Lower lobe of right lung (tissue), 2 donors: Measurements from ENCODE around the gene MYOM3. TPM values are rescaled to one million over a fixed set of nuclear protein-coding genes. Genes with fewer than 3 reads are reported as not detected.
"Not testable (repeated sequence)": the region's sequence is repeated elsewhere in the genome, so short reads cannot be mapped to it uniquely, and the experiment has no call there.

Experiments used
- ATAC-seq, 2 donors: fragments of 200-7000 bp; cut with Tn5 transposase; one replicate each; pipeline ENCODE4 v1.9.1; 2020 to 2022; ENCODE audit warnings: mild to moderate bottlenecking in 2 of 2, moderate library complexity in 2 of 2
- DNase-seq: peaks from one replicate; pipeline ENCODE4 v3.0.0-alpha.2; 2020
- H3K27ac ChIP-seq: fragments of 200-600 bp; one replicate; pipeline ENCODE4 v1.8.0; 2022
- H3K27me3 ChIP-seq: fragments of 200-600 bp; one replicate; pipeline ENCODE4 v1.8.0; 2022; ENCODE audit warnings: low read depth
- H3K36me3 ChIP-seq: fragments of 200-600 bp; one replicate; pipeline ENCODE4 v1.8.0; 2022; ENCODE audit warnings: mild to moderate bottlenecking
- H3K4me1 ChIP-seq: fragments of 200-600 bp; one replicate; pipeline ENCODE4 v1.8.0; 2022
- H3K4me3 ChIP-seq: fragments of 200-600 bp; one replicate; pipeline ENCODE4 v1.8.0; 2022; ENCODE audit warnings: mild to moderate bottlenecking
- H3K9me3 ChIP-seq: fragments of 200-600 bp; one replicate; pipeline ENCODE4 v1.8.0; 2022
- intact Hi-C: fragments of 100-400 bp; cut with DNase I; formaldehyde crosslinking; loops from one replicate; pipeline ENCODE4 v1.11.0; 2022
- total RNA-seq: library from RNA; stranded (reverse); fragmentation: NEBNext Ultra II Directional; extraction: Animal tissue kit (Norgen Biotek cat#: 25700); gene quantifications from one replicate; pipeline ENCODE4 v1.2.1, GENCODE V29; 2021
- TF ChIP-seq, protein P1 (sequence below): fragments of 200-600 bp; IDR thresholded peaks from one replicate; pipeline ENCODE4 v1.8.0; 2022; ENCODE audit warnings: antibody characterized with exemption, mild to moderate bottlenecking
- donor health status: DM: no; HTN: yes; CAD: no; lungs with severe emphysema.

Gene MYOM3
- total RNA-seq, 1 donor from 2014 or later = 0.15 TPM

DNA sequence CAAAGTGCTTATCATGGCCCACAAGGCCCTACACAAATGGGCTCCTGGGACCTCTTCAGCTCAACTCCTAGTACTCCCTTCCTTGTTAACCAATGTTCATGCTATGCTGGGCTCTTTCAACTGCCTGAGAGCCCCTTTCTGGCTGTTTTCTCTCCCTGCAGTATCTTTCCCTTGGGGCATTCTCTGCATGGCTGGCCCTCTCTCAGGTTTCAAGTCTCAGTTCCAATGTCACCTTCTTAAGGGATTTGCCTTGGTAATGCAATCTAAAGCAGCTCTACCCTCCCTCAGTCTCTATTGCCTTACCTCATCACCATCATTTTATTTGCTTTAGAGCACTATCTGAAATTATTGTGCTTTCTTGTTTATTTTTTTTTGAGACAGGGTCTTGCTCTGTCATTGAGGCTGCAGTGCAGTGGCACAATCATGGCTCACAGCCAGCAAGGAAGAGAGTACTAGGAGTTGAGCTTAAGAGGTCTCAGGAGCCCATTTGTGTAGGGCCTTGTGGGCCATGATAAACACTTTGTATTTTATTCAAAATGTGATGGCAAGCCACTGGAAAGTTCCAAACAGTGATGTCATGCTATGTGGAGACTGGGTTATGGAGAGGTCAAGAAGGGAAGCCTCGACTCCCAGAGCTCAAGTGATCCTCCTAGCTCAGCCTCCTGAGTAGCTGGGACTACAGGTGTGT lies 68.4 kb downstream of the MYOM3 start:
- TF ChIP-seq, protein P1, sequence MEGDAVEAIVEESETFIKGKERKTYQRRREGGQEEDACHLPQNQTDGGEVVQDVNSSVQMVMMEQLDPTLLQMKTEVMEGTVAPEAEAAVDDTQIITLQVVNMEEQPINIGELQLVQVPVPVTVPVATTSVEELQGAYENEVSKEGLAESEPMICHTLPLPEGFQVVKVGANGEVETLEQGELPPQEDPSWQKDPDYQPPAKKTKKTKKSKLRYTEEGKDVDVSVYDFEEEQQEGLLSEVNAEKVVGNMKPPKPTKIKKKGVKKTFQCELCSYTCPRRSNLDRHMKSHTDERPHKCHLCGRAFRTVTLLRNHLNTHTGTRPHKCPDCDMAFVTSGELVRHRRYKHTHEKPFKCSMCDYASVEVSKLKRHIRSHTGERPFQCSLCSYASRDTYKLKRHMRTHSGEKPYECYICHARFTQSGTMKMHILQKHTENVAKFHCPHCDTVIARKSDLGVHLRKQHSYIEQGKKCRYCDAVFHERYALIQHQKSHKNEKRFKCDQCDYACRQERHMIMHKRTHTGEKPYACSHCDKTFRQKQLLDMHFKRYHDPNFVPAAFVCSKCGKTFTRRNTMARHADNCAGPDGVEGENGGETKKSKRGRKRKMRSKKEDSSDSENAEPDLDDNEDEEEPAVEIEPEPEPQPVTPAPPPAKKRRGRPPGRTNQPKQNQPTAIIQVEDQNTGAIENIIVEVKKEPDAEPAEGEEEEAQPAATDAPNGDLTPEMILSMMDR = no peak
- DNase-seq (no peak), ATAC-seq (no peak)
- Histone ChIP-seq H3K9me3 (no peaks in the 10 kb centered on the region), H3K4me3 (no peak overlapping the region), H3K27ac (no peak overlapping the region), H3K27me3 (no peaks in the 10 kb centered on the region), H3K4me1 (peaks cover 13% of the 10 kb centered on the region), H3K36me3 (no peaks in the 10 kb centered on the region)
- intact Hi-C loops = no loop called here

DNA sequence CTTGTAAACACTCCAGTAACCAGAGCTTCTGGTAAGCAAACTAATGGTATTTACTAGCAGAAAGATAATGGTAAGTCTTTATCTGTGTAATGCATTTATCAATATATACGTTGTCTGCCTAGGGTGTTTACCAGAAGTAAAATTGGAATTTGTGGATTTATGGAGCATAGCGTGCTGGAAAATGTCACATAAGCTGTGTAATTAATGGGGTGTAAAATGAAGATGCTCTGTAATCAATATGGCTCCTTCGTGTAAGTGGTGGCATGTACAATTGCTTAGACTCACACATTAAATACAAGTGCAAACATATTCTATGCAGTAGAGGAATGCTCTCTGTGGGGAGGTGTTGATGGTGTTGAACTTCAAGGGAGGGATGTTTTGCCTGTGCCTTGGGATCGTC lies 69.6 kb downstream of the MYOM3 start:
- Histone ChIP-seq H3K36me3 (no peaks in the 10 kb centered on the region), H3K4me1 (peaks cover 13% of the 10 kb centered on the region), H3K4me3 (no peak overlapping the region), H3K9me3 (no peaks in the 10 kb centered on the region), H3K27me3 (no peaks in the 10 kb centered on the region), H3K27ac (no peak overlapping the region)
- DNase-seq (no peak), ATAC-seq (no peak)
- intact Hi-C loops = no loop called here
- TF ChIP-seq, protein P1 = no peak

DNA sequence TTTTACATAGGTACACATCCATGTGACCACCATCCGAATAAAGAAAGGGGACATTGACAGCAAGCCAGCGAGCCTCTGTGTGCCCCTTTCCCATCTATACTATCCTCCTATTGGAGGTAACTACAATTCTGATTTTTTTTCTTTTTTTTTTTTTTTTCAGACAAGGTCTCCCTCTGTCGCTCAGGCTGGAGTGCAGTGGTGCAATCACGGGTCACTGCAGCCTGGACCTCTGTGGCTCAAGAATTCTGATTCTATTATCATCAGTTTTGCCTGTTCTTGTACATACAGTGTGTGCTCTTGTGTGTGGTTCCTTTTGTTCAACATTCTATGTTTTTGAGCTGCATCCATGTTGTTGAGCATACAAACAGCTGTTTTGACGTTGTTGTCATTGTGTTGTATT lies 75.8 kb downstream of the MYOM3 start:
- Histone ChIP-seq H3K9me3 (no peaks in the 10 kb centered on the region), H3K4me1 (no peaks in the 10 kb centered on the region), H3K4me3 (no peak overlapping the region), H3K27me3 (no peaks in the 10 kb centered on the region), H3K27ac (no peak overlapping the region), H3K36me3 (no peaks in the 10 kb centered on the region)
- intact Hi-C loops = no loop called here
- no peak for DNase-seq
- TF ChIP-seq, protein P1 = no peak
- ATAC-seq = no peak

DNA sequence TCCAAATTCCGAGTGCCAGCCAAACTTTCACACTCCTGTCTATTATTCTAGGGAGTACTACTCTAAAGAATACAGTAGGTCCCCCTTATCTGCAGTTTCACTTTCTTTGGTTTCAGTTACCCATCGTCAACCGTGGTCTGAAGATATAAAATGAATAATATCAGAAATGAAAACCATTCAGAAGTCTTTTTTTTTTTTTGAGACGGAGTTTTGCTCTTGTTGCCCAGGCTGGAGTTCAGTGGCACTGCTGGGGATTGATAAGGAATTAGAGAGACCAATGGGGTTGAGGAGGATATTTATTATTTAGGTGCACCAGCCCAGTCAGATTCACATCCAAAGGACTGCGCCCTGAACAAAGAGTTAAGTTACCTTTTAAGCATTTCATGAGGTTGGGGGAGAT lies 79.0 kb downstream of the MYOM3 start:
- intact Hi-C loops = no loop called here
- H3K27me3 ChIP-seq = no peaks in the 10 kb centered on the region
- TF ChIP-seq, protein P1 = no peak
- H3K4me1 ChIP-seq = peaks cover 4% of the 10 kb centered on the region
- DNase-seq (no peak), ATAC-seq (no peak)
- H3K36me3 ChIP-seq = no peaks in the 10 kb centered on the region
- no peak overlapping the region for H3K4me3 ChIP-seq
- H3K9me3 ChIP-seq = no peaks in the 10 kb centered on the region
- no peak overlapping the region for H3K27ac ChIP-seq

DNA sequence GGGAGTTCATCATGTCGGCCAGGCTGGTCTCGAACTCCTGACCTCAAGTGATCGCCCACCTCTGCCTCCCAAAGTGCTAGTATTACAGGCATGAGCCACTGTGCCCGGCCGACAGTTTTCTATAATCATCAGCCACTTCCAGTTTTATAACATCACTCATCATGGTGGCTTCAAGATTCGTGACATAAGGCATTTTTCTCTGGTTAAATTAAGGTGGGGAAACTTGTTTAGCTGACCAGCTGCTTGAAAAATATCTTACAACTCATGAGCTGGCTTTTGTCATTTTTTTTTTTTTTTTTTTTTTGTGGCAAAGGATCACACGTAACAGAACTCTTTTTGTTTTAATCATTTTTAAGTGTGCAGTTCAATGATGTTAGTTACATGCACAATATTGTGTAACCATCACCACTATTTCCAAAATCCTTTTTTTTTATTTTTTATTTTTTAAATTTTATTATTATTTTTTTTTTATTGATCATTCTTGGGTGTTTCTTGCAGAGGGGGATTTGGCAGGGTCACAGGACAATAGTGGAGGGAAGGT lies 80.9 kb downstream of the MYOM3 start:
- ATAC-seq = peak; percentile 41 to 54
- H3K9me3 ChIP-seq, DNase-seq, intact Hi-C loops, H3K36me3 ChIP-seq, H3K4me3 ChIP-seq, H3K27me3 ChIP-seq, H3K4me1 ChIP-seq: not testable (repeated sequence)
- H3K27ac ChIP-seq = peak overlapping the region; percentile 6

DNA sequence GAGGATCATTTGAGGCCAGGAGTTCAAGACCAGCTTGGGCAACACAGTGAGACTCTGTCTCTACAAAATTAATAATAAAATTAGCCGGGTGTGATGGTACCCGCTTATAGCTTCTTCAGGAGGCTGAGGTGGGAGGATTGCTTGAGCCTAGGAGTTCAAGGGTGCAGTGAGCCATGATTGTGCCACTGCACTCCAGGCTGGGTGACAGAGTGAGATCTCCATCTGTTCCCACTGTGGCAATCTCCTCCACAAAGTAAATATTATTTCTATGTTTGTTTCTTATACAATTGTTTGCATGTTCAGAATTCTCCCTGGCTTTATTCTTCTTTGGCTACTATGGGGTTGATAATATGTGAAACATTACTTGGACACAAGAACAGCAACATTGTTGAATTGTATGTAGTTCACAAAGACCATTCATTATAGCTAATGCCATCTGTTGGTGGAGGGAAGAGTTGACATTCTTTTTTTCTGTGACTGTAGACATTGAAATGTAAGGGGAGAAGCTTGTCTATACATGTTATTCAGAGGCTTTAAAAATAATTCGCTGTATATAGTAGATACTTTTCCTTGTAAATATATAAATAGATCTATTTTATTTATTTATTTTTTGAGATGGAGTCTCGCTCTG lies 84.0 kb downstream of the MYOM3 start:
- Histone ChIP-seq H3K36me3 (no peaks in the 10 kb centered on the region), H3K4me3 (no peak overlapping the region), H3K27me3 (no peaks in the 10 kb centered on the region), H3K4me1 (peaks cover 7% of the 10 kb centered on the region), H3K27ac (no peak overlapping the region), H3K9me3 (no peaks in the 10 kb centered on the region)
- intact Hi-C loops = no loop called here
- TF ChIP-seq, protein P1 = peak; percentile 54
- ATAC-seq = peak; percentile 54 to 81
- no peak for DNase-seq
